Measurements from ENCODE around the gene PAFAH2.

DNA sequence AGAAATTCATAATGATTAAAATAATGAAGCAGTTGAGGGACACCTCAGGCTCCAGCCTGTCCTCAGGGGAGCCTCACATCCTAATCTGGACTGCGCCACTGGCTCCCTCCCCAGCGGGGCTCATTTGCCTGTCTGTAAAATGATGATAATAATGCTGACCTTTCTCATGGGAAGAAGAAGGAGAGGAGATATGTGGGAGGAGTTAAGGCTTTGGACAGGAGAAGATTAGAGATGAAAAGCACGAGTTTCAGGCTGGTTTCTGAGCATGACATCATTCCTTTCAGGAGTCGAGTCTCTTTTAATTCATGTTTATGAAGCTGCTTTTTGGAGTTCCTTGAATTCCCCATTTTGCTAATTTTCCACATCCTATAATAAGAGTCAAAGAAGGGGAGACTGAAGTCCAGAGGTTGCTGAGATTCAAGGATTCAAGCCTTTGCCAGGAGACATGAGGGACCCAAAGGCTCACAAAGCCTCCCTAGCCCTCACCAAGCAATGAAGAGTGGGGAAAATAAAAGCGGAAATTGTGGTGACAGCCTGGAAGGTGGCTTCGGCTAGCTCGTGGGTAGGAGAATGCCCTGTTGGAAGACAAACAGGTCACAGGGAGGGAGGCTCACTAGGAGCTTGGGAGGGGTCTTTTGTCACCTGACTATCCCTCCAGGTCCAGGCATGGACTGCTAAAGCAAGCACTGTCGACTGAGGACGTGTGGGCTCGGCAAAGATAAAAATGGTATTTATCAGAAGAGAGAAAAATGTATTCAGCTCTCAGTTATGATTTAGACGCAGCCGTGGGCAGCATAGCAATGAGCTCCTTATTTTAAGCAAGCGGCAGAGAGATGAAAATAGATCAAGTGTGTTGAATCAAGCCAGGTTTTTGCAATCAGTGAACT is 64.1 kb downstream of the PAFAH2 start:
- TF ChIP-seq, protein P1, sequence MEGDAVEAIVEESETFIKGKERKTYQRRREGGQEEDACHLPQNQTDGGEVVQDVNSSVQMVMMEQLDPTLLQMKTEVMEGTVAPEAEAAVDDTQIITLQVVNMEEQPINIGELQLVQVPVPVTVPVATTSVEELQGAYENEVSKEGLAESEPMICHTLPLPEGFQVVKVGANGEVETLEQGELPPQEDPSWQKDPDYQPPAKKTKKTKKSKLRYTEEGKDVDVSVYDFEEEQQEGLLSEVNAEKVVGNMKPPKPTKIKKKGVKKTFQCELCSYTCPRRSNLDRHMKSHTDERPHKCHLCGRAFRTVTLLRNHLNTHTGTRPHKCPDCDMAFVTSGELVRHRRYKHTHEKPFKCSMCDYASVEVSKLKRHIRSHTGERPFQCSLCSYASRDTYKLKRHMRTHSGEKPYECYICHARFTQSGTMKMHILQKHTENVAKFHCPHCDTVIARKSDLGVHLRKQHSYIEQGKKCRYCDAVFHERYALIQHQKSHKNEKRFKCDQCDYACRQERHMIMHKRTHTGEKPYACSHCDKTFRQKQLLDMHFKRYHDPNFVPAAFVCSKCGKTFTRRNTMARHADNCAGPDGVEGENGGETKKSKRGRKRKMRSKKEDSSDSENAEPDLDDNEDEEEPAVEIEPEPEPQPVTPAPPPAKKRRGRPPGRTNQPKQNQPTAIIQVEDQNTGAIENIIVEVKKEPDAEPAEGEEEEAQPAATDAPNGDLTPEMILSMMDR (IDR thresholded peaks at IDR 0.05) = no peak
- TF ChIP-seq POLR2A (IDR thresholded peaks at IDR 0.05) = no peak

All from adrenal gland (tissue), 5 donors.